Hematopoietic multipotent progenitor cell (in vitro differentiated cells): ENCODE data around the gene PARP8. TPM values are rescaled to one million over a fixed set of nuclear protein-coding genes. Genes with fewer than 3 reads are reported as not detected.
"Not testable (repeated sequence)": the region's sequence is repeated elsewhere in the genome, so short reads cannot be mapped to it uniquely, and the experiment has no call there.

ENCODE experiments used
- DNase-seq, 3 donors: peaks; one replicate each; pipeline ENCODE4 v3.0.0-alpha.2; 2011 to 2015; ENCODE audit warnings: low read depth in 2 of 3, low spot score in 2 of 3
- total RNA-seq: library from RNA; depleted of rRNA; stranded (reverse); fragments of >200 nt; gene quantifications from one replicate; pipeline ENCODE4 v1.2.3, GENCODE V29; 2012

The PARP8 gene
- total RNA-seq, 1 donor, result 4.3 TPM

DNA sequence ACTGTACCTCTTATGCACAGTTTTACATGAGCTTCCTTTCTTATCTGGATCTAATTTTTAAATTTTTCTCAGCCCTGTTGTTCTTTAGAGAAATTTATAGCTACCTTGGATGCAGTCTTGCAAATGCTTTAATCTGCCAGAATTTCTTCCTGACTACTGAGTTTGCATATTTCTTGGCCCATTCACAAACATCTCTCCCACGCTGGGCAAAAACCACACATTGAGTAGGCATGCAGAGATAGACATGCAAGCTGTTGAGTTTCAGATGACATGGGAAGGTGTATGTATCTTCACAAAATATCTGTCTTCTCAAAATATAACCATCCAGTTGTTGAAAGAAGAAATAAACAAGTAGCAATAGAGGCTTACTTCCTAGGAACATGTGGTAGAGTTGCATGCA, 101.2 kb downstream of the PARP8 start:
- DNase-seq, result no peak

- DNase-seq, result no peak
These were observed 102.2 kb downstream of the PARP8 start for GRCh38 chr5:50768634-50769033.

DNA sequence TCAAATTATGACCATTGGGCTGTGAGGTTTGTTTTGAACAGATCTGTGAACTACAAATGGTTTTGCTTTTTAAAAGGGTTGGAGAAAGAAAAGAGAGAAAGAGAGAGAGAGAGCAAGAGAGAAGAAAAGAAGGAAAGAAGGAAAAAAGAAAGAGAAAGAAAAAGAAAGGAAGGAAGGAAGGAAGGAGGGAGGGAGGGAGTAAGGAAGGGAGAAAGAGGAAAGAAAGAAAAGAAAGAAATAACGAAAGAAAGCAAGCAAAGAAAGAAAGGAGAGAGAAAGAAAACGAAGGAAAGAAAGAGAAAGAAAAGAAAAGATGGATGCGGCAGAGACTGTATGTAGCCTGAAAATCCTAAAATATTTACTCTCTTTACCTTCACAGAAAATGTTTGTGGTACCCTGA, 104.0 kb downstream of the PARP8 start:
- DNase-seq, result no peak

- DNase-seq, result not testable (repeated sequence)
These were observed 108.2 kb downstream of the PARP8 start for GRCh38 chr5:50774446-50775175.

DNA sequence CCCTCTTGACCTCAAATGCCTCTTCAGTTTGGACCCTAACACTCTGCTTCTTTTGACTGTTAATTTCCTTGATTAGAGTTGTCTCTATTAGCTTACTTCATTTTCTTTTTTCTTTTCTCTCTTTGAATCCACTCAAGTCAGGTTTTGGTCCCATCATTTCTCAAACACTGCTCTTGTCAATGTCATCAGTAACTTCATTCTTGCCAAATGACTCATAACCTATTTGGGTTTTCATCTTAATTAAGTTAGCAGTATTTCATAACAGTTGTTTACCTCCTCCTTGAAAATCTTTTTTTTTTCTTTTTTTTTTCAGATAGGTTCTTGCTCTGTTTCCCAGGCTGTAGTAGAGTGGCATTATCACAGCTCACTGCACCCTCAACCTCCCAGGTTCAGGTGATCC, 119.6 kb downstream of the PARP8 start:
- no peak for DNase-seq

- DNase-seq, result no peak
These were observed 125.4 kb downstream of the PARP8 start for GRCh38 chr5:50791813-50792212.

DNA sequence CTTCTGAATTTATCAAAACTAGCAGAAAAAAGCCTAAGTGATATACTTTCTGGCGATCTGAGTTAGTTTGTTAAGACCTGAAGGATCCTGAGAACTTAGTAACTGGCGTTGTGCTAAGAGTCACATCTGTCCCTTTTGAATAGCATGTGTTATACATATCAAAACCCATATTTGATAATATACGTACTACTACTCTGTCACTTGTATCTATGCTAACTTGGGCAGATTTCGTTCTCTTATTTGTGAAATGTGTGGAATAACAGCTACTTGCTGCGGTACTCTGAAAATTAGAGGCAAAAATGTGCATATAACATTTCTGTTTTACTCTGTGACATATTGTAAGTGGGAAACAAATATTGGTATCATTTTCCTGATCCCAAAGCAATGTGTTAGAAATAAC, 126.4 kb downstream of the PARP8 start:
- no peak for DNase-seq

- DNase-seq, result no peak
These were observed 128.4 kb downstream of the PARP8 start for GRCh38 chr5:50794812-50795211.

DNA sequence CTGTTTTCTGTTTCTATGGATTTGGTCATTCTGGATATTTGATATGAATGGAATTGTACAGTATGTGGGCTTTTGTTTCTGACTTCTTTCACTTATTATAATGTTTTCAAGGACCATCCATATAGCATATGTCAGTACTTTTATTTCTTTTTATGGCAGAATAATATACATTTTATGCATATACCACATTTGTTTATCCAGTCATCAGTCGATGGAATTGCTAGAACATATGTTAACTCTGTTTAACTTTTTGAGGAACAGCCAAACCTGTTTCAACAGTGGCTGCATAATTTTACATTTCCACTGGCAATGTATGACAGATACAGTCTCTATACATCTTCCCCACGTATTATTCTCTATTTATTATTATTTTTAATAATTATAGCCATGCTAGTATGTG, 131.6 kb downstream of the PARP8 start:
- DNase-seq, result no peak

DNA sequence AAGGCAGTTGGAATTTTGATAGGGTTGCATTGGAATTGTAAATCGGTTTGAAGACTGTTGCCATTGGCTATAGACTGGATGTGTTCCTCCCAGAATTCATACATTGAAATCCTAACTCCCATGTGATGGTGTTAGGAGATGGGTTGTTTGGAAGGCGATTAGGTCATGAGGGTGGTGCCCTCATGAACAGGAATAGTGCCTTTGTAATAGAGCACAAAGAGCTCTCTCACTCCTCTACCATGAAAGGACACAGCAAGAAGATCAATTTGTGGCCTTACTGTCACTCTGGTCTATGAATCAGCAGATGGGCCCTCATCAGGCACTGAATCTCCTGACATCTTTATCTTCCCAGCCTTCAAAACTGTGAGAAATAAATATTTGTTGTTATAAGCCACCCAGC, 133.2 kb downstream of the PARP8 start:
- DNase-seq, result no peak

DNA sequence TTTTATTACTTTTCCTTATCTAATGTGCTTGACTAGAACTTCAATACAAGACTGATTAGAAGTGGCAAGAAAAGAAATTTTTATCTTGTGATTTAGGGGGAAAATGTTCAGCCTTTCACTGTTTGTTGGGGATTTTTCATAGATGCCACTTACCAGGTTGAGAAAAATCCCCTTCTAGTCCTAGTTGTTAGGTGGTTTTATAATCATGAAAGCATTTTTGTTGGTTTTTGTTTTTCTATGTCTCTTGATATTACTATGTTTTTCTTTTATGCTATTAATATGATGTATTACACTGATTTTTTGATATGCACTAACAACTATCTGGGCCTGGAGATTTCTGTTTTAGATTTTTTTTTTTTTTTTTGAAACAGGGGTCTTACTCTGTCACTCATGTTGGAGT, 134.0 kb downstream of the PARP8 start:
- no peak for DNase-seq

DNA sequence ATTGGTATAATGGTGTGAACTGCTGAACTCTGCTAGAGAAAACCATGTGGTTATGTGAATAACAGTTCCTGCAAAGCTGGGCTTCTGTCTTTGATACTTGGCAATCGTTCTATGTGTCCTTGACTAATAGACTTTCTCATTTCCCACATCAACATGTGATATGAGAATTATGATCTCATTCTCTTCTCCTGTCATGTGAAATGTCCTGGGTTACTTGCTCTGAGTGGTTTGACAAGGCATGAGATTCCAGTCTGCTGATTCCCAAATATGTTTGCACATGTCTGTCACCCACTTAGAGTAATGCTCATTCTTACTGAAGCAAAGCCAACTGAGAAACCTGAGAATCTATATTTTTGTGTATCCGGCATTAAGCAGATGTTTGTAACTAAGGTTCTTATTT, 141.2 kb downstream of the PARP8 start:
- DNase-seq, result no peak

GRCh38 chr5:50808406-50808805, 142.0 kb downstream of the PARP8 start:
- no peak for DNase-seq

DNA sequence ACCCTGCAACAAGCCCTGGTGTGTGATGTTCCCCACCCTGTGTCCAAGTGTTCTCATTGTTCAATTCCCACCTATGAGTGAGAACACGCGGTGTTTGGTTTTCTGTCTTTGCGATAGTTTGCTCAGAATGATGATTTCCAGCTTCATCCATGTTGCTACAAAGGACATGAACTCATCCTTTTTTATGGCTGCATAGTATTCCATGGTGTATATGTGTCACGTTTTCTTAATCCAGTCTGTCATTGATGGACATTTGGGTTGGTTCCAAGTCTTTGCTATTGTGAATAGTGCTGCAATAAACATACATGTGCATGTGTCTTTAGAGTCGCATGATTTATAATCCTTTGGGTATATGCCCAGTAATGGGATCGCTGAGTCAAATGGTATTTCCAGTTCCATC, 145.3 kb downstream of the PARP8 start:
- DNase-seq, result not testable (repeated sequence)

- no peak for DNase-seq
These were observed 147.3 kb downstream of the PARP8 start for GRCh38 chr5:50813691-50814090.

DNA sequence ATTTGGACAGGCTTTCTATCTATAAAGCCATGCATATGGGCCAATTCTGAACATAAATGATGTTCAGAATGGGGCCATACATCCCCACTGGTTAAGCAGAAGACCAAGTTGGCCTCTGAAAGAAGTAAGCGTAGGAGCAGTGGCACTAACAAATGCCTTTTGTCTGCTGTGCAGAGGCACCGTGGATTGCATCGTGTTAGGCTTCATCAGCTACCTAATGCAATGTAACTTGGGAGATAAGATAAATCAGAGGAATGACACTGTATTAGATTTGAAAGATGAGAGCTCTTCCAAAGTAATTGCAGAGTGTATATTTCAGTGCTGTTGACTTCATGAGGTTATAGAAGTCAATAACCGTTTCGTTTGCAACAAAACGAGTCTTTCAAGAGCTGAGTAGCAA, 148.1 kb downstream of the PARP8 start:
- no peak for DNase-seq

DNA sequence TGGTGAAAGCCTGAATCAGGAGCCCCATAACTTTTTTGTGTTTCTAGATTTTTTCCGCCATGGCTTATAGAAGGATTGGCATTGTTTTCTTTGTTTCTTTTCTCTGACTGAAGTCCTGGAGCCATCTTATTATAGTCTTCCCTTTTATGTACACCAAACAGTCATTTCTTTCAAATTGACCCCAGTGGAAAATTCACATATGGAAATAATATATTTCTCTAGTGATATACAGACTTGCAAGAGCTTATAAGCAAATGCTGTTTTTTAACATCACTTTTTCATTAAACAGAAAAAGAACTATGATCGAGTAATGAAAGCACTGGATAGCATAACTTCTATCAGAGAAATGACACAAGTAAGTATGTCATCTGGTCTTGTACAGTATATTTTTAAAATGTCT, 155.6 kb downstream of the PARP8 start:
- no peak for DNase-seq

DNA sequence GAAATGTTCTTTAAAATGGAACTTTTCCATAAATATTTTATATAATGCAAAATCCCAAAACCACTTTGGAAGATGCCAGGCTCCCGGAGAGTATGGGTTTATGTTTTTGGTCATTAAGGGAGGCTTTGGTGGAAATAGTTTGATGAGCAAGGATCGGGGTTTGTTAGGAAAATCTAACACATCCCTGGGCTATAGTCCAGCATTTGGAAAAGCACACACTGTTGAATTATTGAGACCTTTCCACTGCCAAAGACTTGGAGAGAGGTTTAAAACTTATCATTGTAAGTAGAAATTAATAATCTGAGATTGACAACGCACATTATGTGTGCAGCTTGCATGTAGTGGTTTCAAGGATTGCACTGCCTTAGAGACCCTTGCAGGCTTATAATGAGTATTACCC, 156.3 kb downstream of the PARP8 start:
- DNase-seq, result no peak

DNA sequence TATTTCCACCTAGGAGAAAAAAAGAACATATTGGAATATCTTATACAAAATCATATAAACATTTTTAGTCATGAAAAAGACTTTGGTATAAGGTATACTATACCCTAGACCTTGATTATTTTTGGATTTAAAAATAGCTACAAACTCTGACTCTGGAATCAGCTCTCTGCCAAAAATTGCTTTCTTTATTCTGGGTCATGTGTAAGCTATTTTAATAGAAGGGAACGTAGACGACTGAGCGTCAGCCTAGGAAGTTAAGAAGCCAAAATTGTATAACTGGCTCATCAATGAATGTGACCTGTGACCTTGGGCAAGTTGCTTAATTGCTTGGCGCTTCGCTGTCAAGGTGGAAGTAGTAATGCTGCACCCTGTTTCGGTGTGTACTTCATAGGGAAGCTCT, 157.1 kb downstream of the PARP8 start:
- no peak for DNase-seq

DNA sequence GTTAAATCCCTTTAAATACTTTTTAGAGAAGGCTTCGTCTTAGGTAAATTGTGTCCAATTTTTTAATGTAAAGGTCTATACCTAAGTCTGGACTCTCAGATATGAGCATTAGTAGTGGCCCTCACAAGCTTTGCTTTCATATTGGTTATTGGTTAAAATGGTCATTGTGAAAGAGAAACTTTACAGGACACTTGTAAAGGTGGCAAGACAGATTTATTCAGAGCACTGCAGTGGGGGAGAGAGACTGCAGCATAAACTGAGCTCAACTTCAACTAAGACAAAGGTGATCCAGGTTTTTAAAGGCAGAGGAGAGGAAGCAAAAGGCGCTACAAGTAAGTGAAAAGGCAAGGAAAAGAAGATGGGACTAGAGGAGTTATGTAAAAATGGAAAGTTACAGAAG, 157.7 kb downstream of the PARP8 start:
- DNase-seq, result no peak

- DNase-seq, result no peak
These were observed 161.2 kb downstream of the PARP8 start for GRCh38 chr5:50827516-50828247.

- DNase-seq, result no peak
These were observed 162.6 kb downstream of the PARP8 start for GRCh38 chr5:50829023-50829422.
